Esophagus squamous epithelium (tissue), 4 donors: ENCODE data around the gene ETV1.

ENCODE experiments used
- CTCF ChIP-seq, 6 experiments: fragments of 450-650 bp in 4 of 6; fragments of 200-600 bp in 2 of 6; sonication (generic) in 2 of 6; IDR thresholded peaks; one replicate each; pipeline ENCODE4 v1.5.1; 2016 to 2019; ENCODE audit warnings: antibody characterized with exemption in 6 of 6, mild to moderate bottlenecking in 4 of 6, moderate library complexity in 4 of 6
- POLR2A ChIP-seq, 4 donors: fragments of 450-650 bp; IDR thresholded peaks; one replicate each; pipeline ENCODE4 v1.6.1; 2017; ENCODE audit warnings: antibody characterized with exemption in 4 of 4, mild to moderate bottlenecking in 4 of 4, moderate library complexity in 3 of 4

DNA sequence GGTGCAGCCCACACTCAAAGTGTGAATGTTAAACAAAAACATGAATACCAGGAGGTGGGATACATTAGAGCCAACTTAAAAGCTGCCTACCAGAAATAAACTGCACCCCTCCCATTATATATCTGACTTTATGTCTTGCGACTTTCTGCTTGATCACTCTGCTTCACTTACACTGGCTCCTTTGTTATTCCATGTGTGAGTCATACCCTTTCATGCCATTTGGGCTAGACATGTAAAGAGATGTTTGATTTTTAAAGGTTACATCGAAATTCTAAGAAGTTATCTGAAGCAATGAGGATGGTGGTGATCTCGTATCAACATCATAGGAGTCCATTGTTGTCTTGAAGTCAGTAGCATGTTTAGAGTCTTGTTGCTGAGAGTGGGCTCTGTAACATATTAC is 31.6 kb upstream of the ETV1 start:
- TF ChIP-seq CTCF (IDR thresholded peaks at IDR 0.05) (no peak), POLR2A (IDR thresholded peaks at IDR 0.05) (no peak)
